Fibroblast of peridontal ligament (primary cell): ENCODE results near the gene TMEM121.
"Not testable (repeated sequence)": the region's sequence is repeated elsewhere in the genome, so short reads cannot be mapped to it uniquely, and the experiment has no call there.

Source experiments
- DNase-seq: peaks from one replicate; pipeline ENCODE4 v3.0.0-alpha.2; 2010; ENCODE audit errors: extremely low read depth

TMEM121 gene

DNA sequence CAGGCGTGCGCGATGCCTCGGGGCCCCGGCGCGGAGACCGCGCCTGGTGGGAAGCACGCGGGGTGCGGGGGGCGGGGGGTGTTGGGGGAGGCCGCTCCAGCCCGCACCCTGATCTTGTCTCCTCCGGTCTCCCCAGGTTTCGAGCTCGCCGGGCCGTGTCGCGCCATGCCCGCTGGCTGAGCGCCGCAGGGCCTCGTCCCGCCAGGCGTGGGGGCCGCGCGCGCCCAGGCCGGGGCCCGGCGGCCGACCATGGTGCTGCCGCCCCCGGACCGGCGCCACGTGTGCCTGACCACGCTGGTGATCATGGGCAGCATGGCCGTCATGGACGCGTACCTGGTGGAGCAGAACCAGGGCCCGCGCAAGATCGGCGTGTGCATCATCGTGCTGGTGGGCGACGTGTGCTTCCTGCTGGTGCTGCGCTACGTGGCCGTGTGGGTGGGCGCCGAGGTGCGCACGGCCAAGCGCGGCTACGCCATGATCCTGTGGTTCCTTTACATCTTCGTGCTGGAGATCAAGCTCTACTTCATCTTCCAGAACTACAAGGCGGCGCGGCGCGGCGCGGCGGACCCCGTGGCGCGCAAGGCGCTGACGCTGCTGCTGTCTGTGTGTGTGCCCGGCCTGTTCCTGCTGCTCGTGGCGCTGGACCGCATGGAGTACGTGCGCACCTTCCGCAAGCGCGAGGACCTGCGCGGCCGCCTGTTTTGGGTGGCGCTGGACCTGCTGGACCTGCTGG lies 2.4 kb downstream of the TMEM121 start:
- DNase-seq = no peak

DNA sequence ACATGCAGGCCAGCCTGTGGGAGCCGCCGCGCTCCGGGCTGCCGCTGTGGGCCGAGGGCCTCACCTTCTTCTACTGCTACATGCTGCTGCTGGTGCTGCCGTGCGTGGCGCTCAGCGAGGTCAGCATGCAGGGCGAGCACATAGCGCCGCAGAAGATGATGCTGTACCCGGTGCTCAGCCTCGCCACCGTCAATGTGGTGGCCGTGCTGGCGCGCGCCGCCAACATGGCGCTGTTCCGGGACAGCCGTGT lies 2.9 kb downstream of the TMEM121 start:
- DNase-seq = no peak

DNA sequence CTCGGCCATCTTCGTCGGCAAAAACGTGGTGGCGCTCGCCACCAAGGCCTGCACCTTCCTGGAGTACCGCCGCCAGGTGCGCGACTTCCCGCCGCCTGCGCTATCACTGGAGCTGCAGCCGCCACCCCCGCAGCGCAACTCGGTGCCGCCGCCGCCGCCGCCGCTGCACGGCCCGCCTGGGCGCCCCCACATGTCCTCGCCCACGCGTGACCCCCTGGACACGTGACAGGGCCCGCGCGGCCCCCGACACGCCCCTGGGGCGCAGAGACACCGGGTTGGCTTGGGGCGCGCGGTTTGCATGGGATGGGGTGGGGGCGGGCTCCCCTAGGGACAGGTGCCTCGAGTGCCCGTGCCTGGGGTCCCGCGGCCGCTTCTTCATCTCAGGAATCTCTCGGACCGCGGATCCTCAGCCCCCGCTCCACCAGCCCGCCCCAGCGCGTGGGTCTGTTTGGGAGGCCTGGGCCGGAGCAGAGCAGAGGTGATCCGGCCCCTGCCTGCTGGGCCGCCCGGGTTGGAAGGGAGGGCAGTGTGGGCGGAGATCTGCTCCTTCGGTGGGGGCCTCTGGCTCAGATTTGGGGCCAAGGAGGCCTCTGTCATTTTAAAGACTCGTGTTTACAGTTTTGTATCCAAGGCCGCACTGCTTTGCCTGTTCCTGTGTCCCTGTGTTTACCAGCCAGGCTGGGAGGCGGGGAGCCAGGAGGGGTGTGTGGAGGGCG lies 3.3 kb downstream of the TMEM121 start:
- no peak for DNase-seq

DNA sequence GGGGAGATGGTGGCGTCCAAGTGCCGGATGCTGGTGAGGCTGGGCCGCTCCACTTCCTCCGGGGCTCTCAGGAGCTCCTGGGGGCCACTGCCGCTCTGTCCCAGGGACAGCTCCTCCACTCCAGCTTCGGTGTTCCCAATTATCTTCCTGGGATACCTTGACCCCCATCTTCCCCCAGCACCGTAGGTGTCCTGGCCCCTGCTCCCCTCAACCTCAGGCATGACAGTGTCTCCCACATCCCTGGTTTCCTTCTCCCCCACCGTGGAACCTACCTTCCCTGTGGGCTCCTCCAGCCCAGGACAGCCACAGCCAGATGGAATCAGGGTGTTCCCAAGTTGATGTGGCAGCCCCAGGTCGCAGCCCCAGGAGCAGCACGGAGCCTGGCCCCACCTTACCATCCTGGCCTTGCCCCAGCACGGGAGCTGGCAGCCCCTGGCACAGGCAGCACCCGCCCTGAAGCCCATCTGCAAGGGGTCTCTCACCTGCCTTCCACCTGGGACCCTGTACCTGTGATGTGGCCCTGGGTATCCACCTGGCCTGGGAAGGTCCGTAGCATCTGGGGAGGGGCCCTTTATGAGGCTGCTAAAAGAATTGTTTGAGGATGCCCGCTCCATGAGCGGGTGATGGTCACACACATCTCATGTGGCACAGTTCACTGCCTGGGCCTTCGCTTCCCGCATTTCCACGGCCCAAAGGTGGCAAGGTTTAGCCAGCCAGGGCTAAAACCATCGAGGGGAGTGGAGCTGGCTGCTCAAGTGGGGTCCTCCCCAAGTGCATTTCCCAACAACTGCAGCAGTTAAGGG lies 4.1 kb downstream of the TMEM121 start:
- DNase-seq = no peak

DNA sequence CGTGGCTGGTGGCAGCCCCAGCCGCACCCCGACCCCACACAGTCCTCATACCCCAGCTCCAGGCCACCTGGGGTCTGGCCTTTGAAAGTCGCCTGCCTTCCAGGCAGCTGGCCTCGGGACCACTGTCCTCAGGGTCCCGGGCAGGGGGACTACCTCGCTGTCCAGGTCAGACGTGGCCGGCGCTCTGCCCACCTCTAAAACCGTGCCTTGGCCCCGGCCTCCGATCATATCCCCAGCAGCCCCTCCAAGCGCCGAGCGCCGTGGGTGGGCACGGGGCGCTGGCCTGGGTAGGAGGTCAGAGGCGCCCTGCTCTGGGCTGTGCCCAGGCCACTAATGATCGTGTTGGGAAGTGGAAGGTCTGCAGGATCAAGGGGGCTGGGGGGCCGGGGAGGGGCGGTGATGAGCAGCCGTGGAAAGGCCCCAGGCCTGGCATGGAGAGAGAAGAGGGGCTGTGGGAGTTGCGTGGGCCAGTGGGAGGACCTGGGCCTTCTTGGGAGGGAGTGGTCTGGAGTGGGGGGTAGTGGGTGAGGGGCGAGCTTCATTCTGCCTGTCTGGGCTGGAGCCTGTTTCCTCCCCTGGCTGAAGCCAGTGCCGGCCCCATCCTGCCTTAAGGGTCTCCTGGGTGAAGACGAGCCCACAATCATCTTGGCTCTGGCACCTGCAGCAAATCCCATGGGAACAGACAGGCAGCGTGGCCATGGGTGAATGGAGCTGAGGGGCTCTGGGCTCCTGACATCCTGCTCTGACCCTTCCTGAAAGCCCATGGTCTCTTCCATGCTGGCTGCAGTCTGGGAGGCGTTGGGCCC lies 4.9 kb downstream of the TMEM121 start:
- no peak for DNase-seq

DNA sequence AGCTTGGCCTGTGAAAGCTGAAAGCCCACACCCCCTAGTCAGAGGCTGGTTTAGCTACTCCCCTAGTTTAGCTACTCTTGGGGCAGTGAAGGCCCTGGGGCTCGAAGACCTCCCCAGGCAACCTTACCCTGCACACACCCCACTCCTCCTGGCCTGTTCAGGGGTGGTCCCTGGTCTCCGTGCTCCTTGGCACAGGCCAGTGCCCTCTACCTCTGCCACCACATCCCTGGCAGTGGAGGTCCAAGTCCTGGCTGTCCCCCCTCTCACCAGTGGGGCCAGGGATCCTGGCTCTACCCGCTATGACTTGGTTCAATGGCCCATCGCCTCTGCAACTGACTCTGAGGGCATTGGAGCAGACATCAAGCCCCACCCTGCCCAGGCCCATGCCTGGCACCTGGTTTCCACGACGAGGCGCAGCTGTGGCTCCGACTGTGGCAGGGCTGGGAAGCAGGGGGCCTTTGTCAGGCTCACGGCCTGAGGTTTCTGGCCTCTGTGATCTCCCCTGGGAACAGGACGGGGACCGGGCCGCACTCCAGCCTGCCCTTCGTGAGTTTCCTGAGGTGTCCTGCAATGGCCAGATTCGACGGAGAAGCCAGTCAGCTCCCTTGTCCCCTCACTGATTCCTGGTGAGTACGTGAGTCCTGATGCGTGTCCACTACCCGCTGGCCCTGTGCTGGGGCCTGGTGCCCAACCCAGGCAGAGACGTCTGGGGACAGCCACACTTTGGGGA lies 5.7 kb downstream of the TMEM121 start:
- DNase-seq = no peak

DNA sequence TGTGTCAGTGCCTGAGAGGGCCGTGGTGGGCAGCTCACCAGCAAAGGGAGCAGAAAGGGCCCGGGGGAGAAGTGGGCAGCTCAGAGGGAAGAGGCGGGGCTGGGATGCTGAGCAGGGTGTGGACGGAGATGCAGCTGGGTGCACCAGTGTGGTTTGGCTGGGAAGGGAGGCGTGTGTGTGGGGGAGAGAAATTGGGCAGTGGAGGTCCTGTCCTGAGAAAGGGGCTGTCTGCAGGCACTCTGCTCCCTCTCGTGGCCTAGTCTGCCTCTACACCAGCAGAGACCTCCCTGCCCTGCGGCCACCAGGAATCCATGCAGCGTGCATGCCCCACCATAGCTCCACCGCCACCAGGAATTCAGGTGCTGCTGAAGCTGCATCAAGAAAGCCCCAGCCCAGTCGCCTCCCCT lies 6.4 kb downstream of the TMEM121 start:
- DNase-seq = peak; percentile 4

DNA sequence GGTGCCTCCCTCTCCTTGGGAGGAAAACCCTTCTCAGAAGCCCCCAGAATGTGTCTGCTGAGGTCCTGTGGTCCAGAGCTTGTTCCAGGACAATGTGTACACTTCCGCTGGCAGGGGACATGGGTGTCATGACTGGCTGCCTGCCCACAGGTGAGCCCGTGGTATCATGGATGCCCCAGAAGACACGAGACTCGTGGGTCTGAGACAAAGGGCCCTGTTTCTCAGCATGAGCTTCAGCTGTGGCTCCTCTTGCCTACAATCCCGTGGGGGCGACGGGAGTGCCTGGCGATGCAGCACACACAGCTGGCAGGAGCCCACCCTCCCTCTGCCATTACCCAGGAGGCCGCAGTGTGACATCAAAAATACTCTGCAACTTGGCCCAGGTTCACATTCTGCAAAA lies 7.0 kb downstream of the TMEM121 start:
- no peak for DNase-seq

DNA sequence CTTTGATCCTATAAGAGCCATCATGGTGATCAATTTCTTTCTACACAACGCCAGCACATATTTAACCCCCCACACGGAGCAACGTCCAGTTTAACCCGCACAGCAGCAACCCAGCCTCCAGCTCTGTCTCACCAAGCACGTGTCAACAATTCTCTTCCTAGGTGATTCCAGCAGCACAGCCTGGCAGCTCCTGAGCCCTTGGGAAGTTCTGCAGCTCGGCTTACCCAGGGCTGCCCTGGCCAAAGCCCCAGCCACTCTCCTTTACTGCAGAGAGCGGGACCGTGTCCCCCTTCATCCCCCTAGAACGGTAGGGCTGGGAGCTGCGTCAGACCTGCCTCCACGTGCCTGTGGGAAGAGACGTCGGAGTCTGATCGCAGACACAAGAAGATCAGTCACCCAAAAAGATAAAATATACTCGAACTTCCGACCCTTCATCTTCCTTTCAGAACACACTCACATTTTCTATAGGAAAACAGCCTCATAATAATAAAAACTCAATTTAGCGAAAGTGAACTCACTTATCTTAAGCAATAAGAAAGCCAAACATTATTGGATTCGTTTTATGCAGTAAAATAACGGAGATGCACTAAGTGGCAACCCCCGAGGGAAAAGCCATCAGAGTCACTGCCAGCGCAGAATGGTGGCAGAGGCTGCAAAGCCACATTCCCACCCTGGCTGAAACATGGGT lies 7.6 kb downstream of the TMEM121 start:
- DNase-seq = no peak

DNA sequence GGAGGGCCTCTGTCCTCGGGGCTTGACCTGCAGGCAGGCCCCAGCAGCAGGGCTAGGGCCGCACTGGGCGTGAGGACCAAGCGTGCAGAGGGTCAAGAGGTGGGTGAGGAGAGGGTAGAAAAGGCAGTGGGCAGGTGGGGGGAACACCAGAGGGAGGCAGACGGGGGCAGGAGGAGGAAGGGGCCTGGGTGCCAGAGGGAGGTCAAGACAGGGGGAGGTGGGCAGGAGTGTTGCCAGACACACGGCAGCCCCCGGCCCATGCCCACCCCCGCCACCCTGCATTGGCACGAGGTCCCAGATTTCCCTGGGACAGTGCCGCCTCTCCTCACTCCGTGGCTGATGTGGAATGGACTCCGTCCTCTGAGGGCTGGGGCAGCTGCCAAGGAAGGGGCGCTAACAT lies 8.2 kb downstream of the TMEM121 start:
- DNase-seq = no peak

DNA sequence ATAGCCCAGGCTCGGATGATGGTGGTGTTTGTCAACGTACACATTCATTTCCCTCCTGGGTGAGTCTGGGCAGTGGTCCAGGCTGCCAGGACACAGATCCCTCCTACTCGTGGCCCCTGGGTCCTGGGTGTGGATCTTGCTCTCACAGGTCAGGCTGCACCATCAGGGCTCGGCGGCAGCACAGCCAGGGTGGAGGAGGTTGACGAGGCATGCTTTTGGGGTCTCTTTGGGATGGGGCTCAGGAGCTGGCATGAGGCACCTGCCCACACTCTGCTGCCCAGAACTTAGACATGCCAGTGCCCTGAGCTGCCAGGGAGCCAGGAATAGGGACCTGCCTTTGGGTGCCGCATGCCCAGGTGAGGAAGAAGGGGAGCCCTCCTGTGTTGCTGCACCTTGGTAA lies 9.7 kb downstream of the TMEM121 start:
- no peak for DNase-seq

DNA sequence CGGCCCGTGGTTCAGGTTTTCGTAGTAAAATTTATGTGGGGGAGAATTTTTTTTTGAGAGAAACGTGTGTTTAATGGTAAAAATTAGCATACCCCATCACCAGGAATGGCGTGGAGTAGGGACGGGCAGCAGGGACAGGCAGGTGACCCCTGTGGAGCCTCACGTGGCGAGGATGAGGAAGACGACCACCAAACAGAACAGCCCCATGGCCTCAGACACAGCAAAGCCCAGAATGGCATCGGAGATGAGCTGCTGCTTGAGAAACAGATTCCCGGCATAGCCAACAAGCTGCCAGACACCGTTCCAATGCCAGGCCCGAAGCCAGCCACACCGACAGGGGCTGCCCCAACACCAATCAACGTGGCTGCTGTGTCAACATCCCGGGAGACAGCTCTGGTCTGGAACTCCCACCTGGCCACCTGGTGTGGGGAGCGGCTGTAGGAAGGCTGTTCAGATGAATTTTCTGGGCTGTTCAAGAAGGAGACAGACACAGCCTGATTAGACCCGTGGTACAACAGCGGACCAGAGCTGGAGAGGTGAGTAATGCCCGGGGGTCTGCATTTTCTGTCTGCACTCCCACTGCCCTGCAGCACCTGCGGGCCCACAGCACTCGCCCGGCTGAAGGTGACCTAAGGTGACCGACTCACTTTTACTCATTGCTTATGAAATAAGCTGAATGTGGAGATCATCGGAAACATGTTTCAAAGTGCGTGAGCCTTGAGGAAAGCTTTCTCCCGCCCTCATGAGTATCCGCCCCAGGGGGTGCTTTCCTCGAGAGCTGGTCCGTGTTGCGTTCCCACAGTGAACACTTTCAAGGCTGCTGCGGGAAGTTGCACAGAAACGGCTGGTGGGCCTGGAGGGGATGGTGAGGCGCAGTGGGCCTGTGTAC lies 10.6 kb downstream of the TMEM121 start:
- DNase-seq = no peak

DNA sequence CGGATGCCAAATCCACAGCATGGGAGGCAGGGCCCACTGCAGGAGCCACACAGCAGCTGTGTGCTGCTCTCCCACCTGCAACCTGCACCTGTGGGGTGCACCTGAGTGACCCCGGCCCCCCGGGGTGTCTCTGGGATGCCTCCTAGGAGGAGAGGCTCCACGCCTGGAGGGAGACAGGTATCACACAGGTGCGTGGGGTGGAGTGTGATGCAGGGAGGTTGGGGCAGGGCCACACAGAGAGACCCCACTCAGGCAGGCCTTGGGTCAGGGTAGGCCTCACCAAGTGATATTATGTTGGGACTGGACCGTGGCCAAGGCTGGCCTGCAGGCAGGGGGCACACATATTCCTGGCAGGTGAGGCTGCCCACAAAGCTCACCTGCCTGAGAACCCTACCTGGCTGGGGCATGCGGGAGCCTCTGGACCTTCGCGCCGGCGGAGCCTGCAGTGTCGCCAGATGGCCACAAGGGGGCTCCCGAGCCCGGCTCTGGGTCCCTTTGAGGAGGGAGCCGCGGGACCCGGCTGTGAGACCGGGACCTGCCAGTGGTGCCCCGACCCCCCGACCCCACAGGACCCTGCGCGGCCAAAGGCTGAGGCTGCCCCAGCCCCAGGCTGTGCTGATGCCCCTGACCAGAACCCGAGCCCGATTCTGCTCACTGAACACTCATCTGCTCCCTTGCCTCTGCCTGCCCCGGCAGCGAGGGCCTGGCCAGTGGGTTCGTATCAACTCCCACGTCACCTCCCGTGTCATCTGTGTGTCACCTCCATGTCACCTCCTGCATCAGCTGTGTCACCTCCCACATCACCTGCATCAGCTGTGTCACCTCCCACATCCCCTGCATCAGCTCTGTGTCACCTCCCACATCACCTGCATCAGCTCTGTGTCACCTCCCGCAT lies 11.4 kb downstream of the TMEM121 start:
- peak; percentile 8 for DNase-seq

DNA sequence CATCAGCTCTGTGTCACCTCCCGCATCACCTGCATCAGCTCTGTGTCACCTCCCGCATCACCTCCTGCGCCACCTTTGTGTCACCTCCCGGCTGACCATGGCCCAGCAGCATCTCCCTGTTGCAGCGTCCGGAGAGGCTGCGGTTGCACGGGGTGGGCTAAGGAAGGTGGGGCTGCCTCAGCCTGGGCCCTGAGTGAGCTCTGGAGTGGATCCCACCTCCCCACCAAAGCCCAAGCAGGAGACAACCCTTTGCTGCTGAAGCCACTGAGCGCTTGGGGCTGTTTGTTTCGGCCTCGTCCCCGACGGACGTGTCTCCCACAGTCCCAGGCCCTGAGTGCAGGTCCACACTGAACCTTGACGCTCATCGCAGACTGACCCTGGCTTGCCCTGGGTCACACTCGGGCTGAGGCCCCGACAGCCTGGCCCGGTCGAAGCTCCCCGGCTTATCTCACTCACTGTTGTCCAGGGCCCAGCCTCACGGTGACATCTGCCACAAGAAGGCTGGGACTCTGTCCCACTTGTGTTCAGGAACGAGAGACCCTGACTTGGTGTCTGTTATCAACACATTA lies 12.2 kb downstream of the TMEM121 start:
- DNase-seq = no peak

DNA sequence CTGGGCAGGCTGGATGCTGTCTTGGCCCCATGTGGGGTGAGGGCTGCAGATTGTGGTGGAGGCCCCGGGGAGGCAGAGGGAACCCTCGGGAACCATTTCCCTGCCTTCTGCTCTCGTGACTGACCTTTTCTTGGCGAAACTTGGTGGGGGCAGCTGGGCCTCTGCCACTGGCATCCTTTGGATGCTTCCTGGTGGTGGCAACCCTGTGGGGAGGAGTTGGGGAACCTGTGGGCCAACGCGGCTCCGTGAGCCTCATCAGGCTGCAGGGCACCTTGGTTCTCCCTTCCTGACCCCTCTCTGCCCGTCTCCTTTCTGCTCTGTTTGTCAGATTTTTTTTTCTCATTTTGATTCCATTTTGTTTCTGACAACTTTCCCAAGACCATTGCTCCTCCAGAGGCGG lies 14.4 kb downstream of the TMEM121 start:
- DNase-seq = no peak

DNA sequence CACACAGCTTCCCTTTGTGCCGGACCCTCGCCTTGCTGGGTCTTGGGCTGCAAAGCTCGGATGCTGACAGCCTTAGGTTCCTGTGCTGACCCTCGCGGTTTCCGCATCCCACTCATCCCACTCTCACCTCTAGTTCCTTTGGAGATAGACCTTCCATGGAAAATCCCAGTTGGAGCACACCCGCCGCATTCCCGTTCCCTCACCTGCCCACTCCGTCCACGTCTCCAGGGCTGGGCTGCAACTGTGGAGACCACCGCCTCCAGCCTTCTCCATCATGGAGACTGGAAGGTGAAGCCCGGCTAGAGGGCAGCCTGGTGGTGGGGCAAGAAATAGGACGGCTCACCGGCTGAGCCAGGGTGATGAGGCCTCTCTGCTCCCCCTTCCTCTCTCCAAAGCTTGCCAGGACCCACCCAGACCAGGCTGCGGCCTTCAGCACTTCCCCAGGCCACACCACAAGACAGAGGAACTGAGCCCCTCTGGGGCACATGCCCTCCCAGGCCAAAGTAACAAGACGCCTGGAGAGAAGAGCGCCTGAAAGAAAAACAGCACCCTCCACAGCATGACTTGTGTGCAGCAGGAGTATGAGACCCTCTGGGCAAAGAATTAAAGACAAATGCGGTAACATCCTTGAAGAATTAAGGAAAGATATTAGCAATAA lies 15.0 kb downstream of the TMEM121 start:
- no peak for DNase-seq

DNA sequence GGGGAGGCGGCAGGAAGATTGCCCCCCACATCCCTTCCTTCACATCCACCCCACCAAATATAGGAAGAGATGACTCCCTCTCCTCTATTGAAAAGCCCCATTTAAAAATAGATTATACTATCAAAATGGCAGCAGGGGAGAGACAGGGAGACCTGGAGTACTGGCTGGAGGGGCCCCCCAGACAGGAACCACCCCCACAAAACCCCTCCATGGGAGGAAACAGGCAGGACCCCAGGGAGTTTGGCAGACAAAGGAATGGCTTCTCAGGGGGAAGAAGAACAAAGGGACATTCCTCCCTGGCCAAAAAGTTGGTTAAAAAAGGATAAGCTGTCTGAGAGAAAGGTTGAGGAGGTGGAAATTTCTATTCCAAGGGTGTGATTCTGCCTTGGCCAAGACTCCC lies 19.3 kb downstream of the TMEM121 start:
- DNase-seq = not testable (repeated sequence)

DNA sequence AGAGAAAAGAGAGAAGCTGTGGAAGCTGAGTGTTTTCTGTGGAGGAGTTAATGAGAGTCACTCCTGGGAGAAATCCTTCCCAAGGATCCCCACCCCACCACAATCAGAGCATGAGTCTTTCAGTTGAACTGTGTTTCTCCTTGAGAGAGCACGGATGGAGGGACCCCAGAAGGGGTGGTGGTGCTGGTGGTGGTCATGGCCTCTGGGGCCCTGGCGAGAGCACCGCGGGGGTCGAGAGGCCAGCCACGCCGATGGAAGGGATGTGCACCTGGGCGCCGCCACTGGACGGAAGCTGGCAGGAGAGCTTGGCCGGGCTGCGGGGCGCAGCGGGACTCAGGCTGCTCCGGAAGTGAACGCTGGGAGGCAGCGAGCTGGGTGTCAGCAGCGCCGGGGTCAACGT lies 20.0 kb downstream of the TMEM121 start:
- DNase-seq = not testable (repeated sequence)
